HepG2 (cell line): ENCODE data around the gene RHBDF2. TPM values are rescaled to one million over a fixed set of nuclear protein-coding genes. Genes with fewer than 3 reads are reported as not detected.
A peak's percentile ranks its signal among the peaks of the same experiment; 100 is the strongest.

ENCODE experiments used
- ATAC-seq: fragments of 200-7000 bp; cut with Tn5 transposase; 3 replicates; pipeline ENCODE4 v1.9.1; 2020; ENCODE audit warnings: mild to moderate bottlenecking, moderate library complexity
- BruUV-seq: library from RNA; stranded (reverse); fragments of 400-500 nt; replicated peaks from 2 replicates; lab custom pipeline; 2021; lab: Mats Ljungman, UMichigan
- CTCF ChIA-PET: fragments of 300-600 bp; formaldehyde crosslinking; extraction: SDS; loops from one replicate; lab custom pipeline; 2021; ENCODE audit warnings: low total read pairs, inconsistent platforms, low intra/inter-chr PET ratio; lab: Yijun Ruan, JAX
- POLR2A ChIA-PET: fragments of 350-600 bp; sonication (Branson Sonifier 250); formaldehyde crosslinking; loops from one replicate; lab custom pipeline; 2020; ENCODE audit warnings: antibody characterized with exemption, inconsistent platforms; lab: Yijun Ruan, JAX
- DNase-seq: peaks from one replicate; pipeline ENCODE4 v3.0.0-alpha.2; 2015; ENCODE audit warnings: low spot score
- FAIRE-seq: peaks from 3 replicates; lab custom pipeline; 2011; peaks lifted over from hg19 to GRCh38; lab: Jason Lieb, UNC
- H2AFZ ChIP-seq: one replicate; pipeline ENCODE4 v1.6.1; 2011; ENCODE audit warnings: low read length, inconsistent platforms
- H3K27ac ChIP-seq: fragments of 300-600 bp; 3 replicates; pipeline ENCODE4 v1.8.0; 2011; ENCODE audit warnings: mixed run types, mild to moderate bottlenecking, mixed read lengths, low read length, inconsistent platforms; ENCODE audit not compliant: insufficient read depth; ENCODE audit errors: extremely low read length
- H3K27me3 ChIP-seq, 2 experiments: fragments of 200-600 bp in 1 of 2; 2 replicates in 1 of 2; 3 replicates in 1 of 2; pipeline versions ENCODE4 v1.6.0 to v1.8.0; 2011; ENCODE audit warnings: low read length in 2 of 2, mild to moderate bottlenecking in 2 of 2, moderate library complexity in 2 of 2, inconsistent platforms in 1 of 2; ENCODE audit not compliant: insufficient read depth in 2 of 2, control insufficient read depth in 1 of 2
- H3K36me3 ChIP-seq, 2 experiments: fragments of 200-600 bp in 1 of 2; replicated peaks in 1 of 2; 2 replicates in 1 of 2; 3 replicates in 1 of 2; pipeline versions ENCODE4 v1.5.1 to v1.8.0; 2011; ENCODE audit warnings: low read length in 2 of 2, inconsistent platforms in 1 of 2; ENCODE audit not compliant: insufficient read depth in 2 of 2, control insufficient read depth in 1 of 2
- H3K4me1 ChIP-seq: 2 replicates; pipeline ENCODE4 v1.5.1; 2012; ENCODE audit warnings: low read length, inconsistent platforms; ENCODE audit not compliant: insufficient read depth
- H3K4me2 ChIP-seq: 2 replicates; pipeline ENCODE4 v1.6.0; 2011; ENCODE audit warnings: low read depth, low read length, inconsistent platforms
- H3K4me3 ChIP-seq, 3 experiments: fragments of 200-600 bp in 1 of 3; sonication (generic), shearing (Covaris generic) in 1 of 3; replicated peaks in 1 of 3; 2 replicates each; pipeline ENCODE4 v1.5.1; 2011 to 2016; ENCODE audit warnings: low read length in 3 of 3, inconsistent platforms in 2 of 3, low read depth in 2 of 3, mild to moderate bottlenecking in 2 of 3, control low read depth in 1 of 3, mixed read lengths in 1 of 3; ENCODE audit not compliant: insufficient read depth in 1 of 3
- H3K79me2 ChIP-seq: one replicate; pipeline ENCODE4 v1.6.1; 2011; ENCODE audit warnings: low read length, inconsistent platforms; ENCODE audit not compliant: insufficient read depth
- H3K9ac ChIP-seq: 2 replicates; pipeline ENCODE4 v1.6.0; 2011; ENCODE audit warnings: mild to moderate bottlenecking, low read depth, low read length, inconsistent platforms; ENCODE audit not compliant: insufficient read depth
- H3K9me3 ChIP-seq: 2 replicates; pipeline ENCODE4 v1.5.1; 2012; ENCODE audit warnings: mild to moderate bottlenecking, low read length
- H4K20me1 ChIP-seq: 2 replicates; pipeline ENCODE4 v1.6.0; 2011; ENCODE audit warnings: inconsistent platforms, mild to moderate bottlenecking, low read length, moderate library complexity; ENCODE audit not compliant: insufficient read depth
- ARHGAP35 ChIP-seq: sonication (generic); formaldehyde crosslinking; IDR thresholded peaks from 2 replicates; pipeline ENCODE4 v1.9.0; 2022; ENCODE audit warnings: mild to moderate bottlenecking, inconsistent platforms, moderate library complexity, missing genetic modification reagents, borderline replicate concordance
- GTF2F1 ChIP-seq: fragments of 150-350 bp; IDR thresholded peaks from 2 replicates; pipeline ENCODE4 v1.6.1; 2014; ENCODE audit warnings: low read length
- HNF4G ChIP-seq, 2 experiments: sonication (generic) in 1 of 2; formaldehyde crosslinking in 1 of 2; IDR thresholded peaks; 2 replicates each; pipeline versions ENCODE4 v1.4.0 to v1.6.1; 2011 to 2020; ENCODE audit warnings: borderline replicate concordance in 2 of 2, low read depth in 2 of 2, mild to moderate bottlenecking in 2 of 2, low read length in 1 of 2, missing genetic modification reagents in 1 of 2, moderate library complexity in 1 of 2
- KDM6A ChIP-seq: IDR thresholded peaks from 2 replicates; pipeline ENCODE4 v1.6.1; 2016; ENCODE audit warnings: low read depth
- KMT2B ChIP-seq: IDR thresholded peaks from 2 replicates; pipeline ENCODE4 v1.6.1; 2016; ENCODE audit warnings: missing genetic modification reagents, missing compliant biosample characterization
- NCOA5 ChIP-seq: sonication (generic); formaldehyde crosslinking; IDR thresholded peaks from 2 replicates; pipeline ENCODE4 v1.4.0; 2020; ENCODE audit warnings: missing genetic modification reagents
- NFIB ChIP-seq: sonication (generic); formaldehyde crosslinking; IDR thresholded peaks from 2 replicates; pipeline ENCODE4 v1.9.0; 2021; ENCODE audit warnings: missing genetic modification reagents, mild to moderate bottlenecking, borderline replicate concordance
- NRL ChIP-seq: sonication (generic); formaldehyde crosslinking; IDR thresholded peaks from 2 replicates; pipeline ENCODE4 v1.5.0; 2020; ENCODE audit warnings: missing genetic modification reagents, mild to moderate bottlenecking, moderate library complexity, borderline replicate concordance
- PPARG ChIP-seq: conservative IDR thresholded peaks from 2 replicates; pipeline ENCODE4 v1.6.1; 2016; ENCODE audit warnings: missing biosample characterization, missing genetic modification reagents
- RNF2 ChIP-seq: fragments of 450-650 bp; conservative IDR thresholded peaks from 2 replicates; pipeline ENCODE4 v1.6.1; 2016; ENCODE audit warnings: low read depth
- SKI ChIP-seq: fragments of 450-650 bp; IDR thresholded peaks from one replicate; pipeline ENCODE4 v1.6.1; 2018; ENCODE audit warnings: mild to moderate bottlenecking; ENCODE audit not compliant: partially characterized antibody
- TBL1XR1 ChIP-seq: fragments of 150-350 bp; IDR thresholded peaks from 2 replicates; pipeline ENCODE4 v1.6.1; 2014; ENCODE audit warnings: borderline replicate concordance, low read length; ENCODE audit not compliant: partially characterized antibody
- ZMYM4 ChIP-seq: sonication (generic); formaldehyde crosslinking; IDR thresholded peaks from 2 replicates; pipeline ENCODE4 v1.8.1; 2023; ENCODE audit warnings: mild to moderate bottlenecking, missing genetic modification reagents
- ZNF512 ChIP-seq: sonication (generic); formaldehyde crosslinking; IDR thresholded peaks from 2 replicates; pipeline ENCODE4 v1.4.0; 2020; ENCODE audit warnings: mild to moderate bottlenecking, missing genetic modification reagents
- ZNF557 ChIP-seq: sonication (generic); formaldehyde crosslinking; IDR thresholded peaks from 2 replicates; pipeline ENCODE4 v1.4.0; 2020; ENCODE audit warnings: missing genetic modification reagents
- ZNF616 ChIP-seq: sonication (generic); formaldehyde crosslinking; IDR thresholded peaks from 2 replicates; pipeline ENCODE4 v1.5.0; 2020; ENCODE audit warnings: low read depth, mild to moderate bottlenecking, missing genetic modification reagents
- WGBS: methylation state at CpG from one replicate; pipeline ENCODE4 v1.1.6; 2017; ENCODE audit warnings: low lambda C conversion rate; 5-methylcytosine and 5-hydroxymethylcytosine counted together
- in situ Hi-C: cut with HindIII; loops from 2 replicates; pipeline ENCODE4 v1.10.0; 2017; ENCODE audit warnings: low pct_unique_long_range_greater_than_20kb; ENCODE audit not compliant: extremely low pct_ligation_motif_present
- intact Hi-C: fragments of 100-400 bp; cut with micrococcal nuclease; formaldehyde crosslinking; loops from one replicate; pipeline ENCODE4 v1.10.0; 2022; ENCODE audit not compliant: unreplicated experiment
- polyA plus RNA-seq, 8 experiments: library from polyadenylated mRNA; depleted of rRNA in 3 of 8; stranded (reverse) in 7 of 8; unstranded in 1 of 8; fragments of >200 nt; fragmentation: Illumina TruSeq in 4 of 8; extraction: Trizol in 4 of 8; gene quantifications; 2 replicates each; pipeline versions ENCODE4 v1.2.1 to v1.2.3, GENCODE V29; 2011 to 2016; ENCODE audit warnings: low read depth in 4 of 8, missing spikeins in 1 of 8, mixed read lengths in 1 of 8; ENCODE audit not compliant: insufficient read depth in 1 of 8
- total RNA-seq, 5 experiments: library from RNA; depleted of rRNA; stranded (reverse); fragments of >200 nt; fragmentation: Illumina TruSeq; extraction: Trizol; gene quantifications; 2 replicates each; pipeline ENCODE4 v1.2.3, GENCODE V29; 2016; ENCODE audit warnings: low read depth in 1 of 5
- TF ChIP-seq, protein P1 (sequence below): sonication (generic); formaldehyde crosslinking; IDR thresholded peaks from 2 replicates; pipeline ENCODE4 v1.8.0; 2023; ENCODE audit warnings: mild to moderate bottlenecking, missing genetic modification reagents

RHBDF2 gene
- total and polyA plus RNA-seq, 2 of the 13 experiments (the other 11 are each of a cell fraction or from before 2014, with no cell fraction given): 7.8 to 24.2 TPM

DNA sequence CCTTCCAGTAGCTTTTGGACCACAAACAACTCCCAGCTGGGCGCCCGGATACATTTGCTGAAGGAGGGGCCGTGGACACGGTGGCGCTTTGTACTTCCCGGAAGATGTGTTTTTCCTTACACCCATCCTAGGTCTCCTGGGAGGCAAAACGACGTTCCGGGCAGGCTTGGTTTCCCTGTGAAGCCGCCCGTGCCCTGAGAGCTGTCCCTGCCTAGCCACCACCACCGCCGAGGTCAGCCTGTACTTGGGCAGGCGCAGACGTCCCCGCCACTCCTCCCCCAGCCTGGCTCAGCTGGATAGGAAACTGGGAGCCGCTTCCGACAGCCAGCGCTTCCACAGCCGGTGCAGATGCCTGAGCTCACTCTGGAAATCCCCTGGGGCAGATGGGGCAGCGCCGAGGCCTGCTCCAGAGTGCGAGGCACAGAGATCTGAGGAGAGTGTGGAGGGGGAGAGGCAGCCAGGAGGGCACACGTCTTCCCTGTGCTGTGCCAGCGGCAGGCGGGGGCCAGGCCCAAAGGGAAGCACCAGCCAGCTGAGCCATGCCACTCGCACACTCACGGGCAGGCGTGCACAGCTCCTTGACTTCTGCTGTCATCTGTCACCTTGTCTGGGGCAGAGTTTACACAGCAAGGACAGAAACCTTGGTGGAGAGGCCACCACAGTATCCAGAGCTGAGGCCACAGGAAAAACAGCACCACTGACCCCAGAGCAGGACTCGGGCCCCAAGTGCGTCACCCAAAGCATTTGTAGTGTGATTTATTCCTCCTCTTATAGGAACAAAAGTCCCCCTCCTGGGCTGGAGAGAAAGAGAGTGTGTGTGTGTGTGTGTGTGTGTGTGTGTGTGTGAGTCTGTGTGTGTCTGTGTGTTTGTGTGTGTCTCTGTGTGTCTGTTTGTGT lies 3.0 kb downstream of the RHBDF2 start:
- CTCF ChIA-PET: interaction anchor here (1.2 kb wide), 1 partner anchor 32 kb away, joined by 3 read pairs; no protein-coding TSS in a partner anchor
- BruUV-seq: TSS peak; percentile 60
- Histone ChIP-seq H3K36me3 (0 out of 5 replicates have a peak, but pooled peaks cover 0 to 1% of the 10 kb centered on the region in 2 experiments), H2AFZ (no peak overlapping the region), H3K9ac (peak overlapping the region; percentile 91), H3K9me3 (no peaks in the 10 kb centered on the region), H3K79me2 (peaks cover 29% of the 10 kb centered on the region), H3K4me2 (peak overlapping the region; percentile 93), H3K27me3 (no peaks in the 10 kb centered on the region; a peak in 1 of 5 replicates), H3K27ac (peak overlapping the region; percentile 61), H3K4me1 (peaks cover 70% of the 10 kb centered on the region), H3K4me3 (peak overlapping the region; percentile 13 to 99 (median 35)), H4K20me1 (peaks cover 21% of the 10 kb centered on the region; the same call in 1 of the 2 replicates)
- intact Hi-C loops (no loop called here), in situ Hi-C loops (no loop called here)
- WGBS: 12% methylated on average over 18 of the region's 31 CpGs
- DNase-seq: peak; percentile 55
- ATAC-seq: peak; percentile 51
- POLR2A ChIA-PET: interaction anchor here (0.6 to 8.2 kb wide), 31 partner anchors 9 to 578 kb away, joined by 3 to 252 read pairs (median 8); partner anchors contain the start of genes AANAT, MFSD11, PRPSAP1 and SPHK1
- peak; percentile 42 for FAIRE-seq
- TF ChIP-seq ZNF512 (CRISPR knock-in tag) (0 out of 2 replicates have a peak, but pooled peaks have one; percentile 38), ZNF557 (0 out of 2 replicates have a peak, but pooled peaks have one; percentile 45), NCOA5 (no peak), HNF4G (IDR thresholded peaks at IDR 0.05; ENCODE audit: borderline replicate concordance, low read depth, low read length) (no peak), HNF4G (CRISPR knock-in tag; IDR thresholded peaks at IDR 0.05; ENCODE audit: borderline replicate concordance, low read depth) (peak; percentile 9; the same call in 1 of the 2 replicates), NRL (CRISPR knock-in tag) (peak; percentile 92; the same call in 1 of the 2 replicates), GTF2F1 (0 out of 2 replicates have a peak, but pooled peaks have one; percentile 27), KDM6A (peak; percentile 28; the same call in 1 of the 2 replicates), ARHGAP35 (CRISPR knock-in tag) (peak; percentile 81; the same call in 1 of the 2 replicates), ZNF616 (peak; percentile 93), KMT2B (CRISPR knock-in tag) (peak; percentile 27; the same call in 1 of the 2 replicates), PPARG (peak; percentile 59; the same call in 1 of the 2 replicates), SKI (peak; percentile 71), TBL1XR1 (no peak), RNF2 (peak; percentile 93), NFIB (CRISPR knock-in tag) (no peak), ZMYM4 (peak; percentile 52; the same call in 1 of the 2 replicates)
- TF ChIP-seq, protein P1, sequence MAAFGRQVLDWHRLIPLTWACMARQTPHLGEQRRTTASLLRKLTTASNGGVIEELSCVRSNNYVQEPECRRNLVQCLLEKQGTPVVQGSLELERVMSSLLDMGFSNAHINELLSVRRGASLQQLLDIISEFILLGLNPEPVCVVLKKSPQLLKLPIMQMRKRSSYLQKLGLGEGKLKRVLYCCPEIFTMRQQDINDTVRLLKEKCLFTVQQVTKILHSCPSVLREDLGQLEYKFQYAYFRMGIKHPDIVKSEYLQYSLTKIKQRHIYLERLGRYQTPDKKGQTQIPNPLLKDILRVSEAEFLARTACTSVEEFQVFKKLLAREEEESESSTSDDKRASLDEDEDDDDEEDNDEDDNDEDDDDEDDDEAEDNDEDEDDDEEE (CRISPR knock-in tag): peak; percentile 58
